Measurements from ENCODE around the gene NFATC3.

GRCh38 chr16:68242085-68242484 is 156.9 kb downstream of the NFATC3 start:
- no peak for TF ChIP-seq CTCF (IDR thresholded peaks at IDR 0.05; ENCODE audit: poor library complexity)
- TF ChIP-seq EZH2 (IDR thresholded peaks at IDR 0.05; ENCODE audit: borderline replicate concordance), result no peak
- TF ChIP-seq EZH2phosphoT487 (IDR thresholded peaks at IDR 0.05; ENCODE audit: low read depth, severe bottlenecking, unreplicated experiment), result no peak
